SU-DHL-6 (cell line): ENCODE data around the gene SCAF1.

Experiments
- H2AFZ ChIP-seq: fragments of 200-600 bp; sonication (generic); 2 replicates; pipeline ENCODE4 v1.6.1; 2014; ENCODE audit warnings: low read depth, mild to moderate bottlenecking, moderate library complexity, mixed read lengths, antibody characterized with exemption, low read length; ENCODE audit not compliant: severe bottlenecking
- H3F3A ChIP-seq: fragments of 200-600 bp; shearing (Covaris generic); 2 replicates; pipeline ENCODE4 v1.6.0; 2016; ENCODE audit warnings: antibody characterized with exemption, mild to moderate bottlenecking; ENCODE audit not compliant: insufficient read depth
- H3K27ac ChIP-seq: fragments of 200-600 bp; sonication (generic); 2 replicates; pipeline ENCODE4 v1.5.1; 2016; ENCODE audit warnings: low read depth, mild to moderate bottlenecking, low read length, moderate library complexity, mixed read lengths
- H3K27me3 ChIP-seq: fragments of 200-600 bp; sonication (generic), shearing (Covaris generic); 2 replicates; pipeline ENCODE4 v1.6.0; 2014; ENCODE audit warnings: mild to moderate bottlenecking, low read length
- H3K36me3 ChIP-seq: fragments of 200-600 bp; sonication (generic); 2 replicates; pipeline ENCODE4 v1.6.1; 2014; ENCODE audit warnings: mild to moderate bottlenecking, low read length, mixed read lengths
- H3K4me2 ChIP-seq: fragments of 300-600, 200-600 bp; shearing (Covaris generic), sonication (generic); 2 replicates; pipeline ENCODE4 v1.6.0; 2014; ENCODE audit warnings: low read length, low read depth, mild to moderate bottlenecking; ENCODE audit not compliant: poor library complexity, severe bottlenecking
- H3K4me3 ChIP-seq: fragments of 200-600 bp; sonication (generic); 2 replicates; pipeline ENCODE4 v1.5.1; 2014; ENCODE audit warnings: antibody characterized with exemption, low read length, mild to moderate bottlenecking, mixed read lengths; ENCODE audit not compliant: insufficient read depth, poor library complexity, severe bottlenecking
- H3K79me2 ChIP-seq: fragments of 200-600 bp; sonication (generic); 2 replicates; pipeline ENCODE4 v1.6.1; 2014; ENCODE audit warnings: mild to moderate bottlenecking, low read length, moderate library complexity; ENCODE audit not compliant: insufficient read depth
- H3K9ac ChIP-seq: fragments of 200-600 bp; sonication (generic); 2 replicates; pipeline ENCODE4 v1.7.0; 2014; ENCODE audit warnings: mild to moderate bottlenecking, low read length
- H3K9me2 ChIP-seq: fragments of 200-600 bp; sonication (generic); replicated peaks from 2 replicates; pipeline ENCODE4 v1.6.1; 2014; ENCODE audit warnings: low read length; ENCODE audit not compliant: insufficient read depth
- H3K9me3 ChIP-seq: fragments of 200-600 bp; sonication (generic); 2 replicates; pipeline ENCODE4 v1.6.1; 2014; ENCODE audit warnings: low read length, mixed read lengths; ENCODE audit not compliant: insufficient read depth
- H4K20me1 ChIP-seq: fragments of 200-600 bp; sonication (generic); 2 replicates; pipeline ENCODE4 v1.6.1; 2014; ENCODE audit warnings: low read depth, mild to moderate bottlenecking, antibody characterized with exemption, low read length, moderate library complexity, mixed read lengths
- EZH2phosphoT487 ChIP-seq: fragments of 200-600 bp; sonication (generic), shearing (Covaris generic); conservative IDR thresholded peaks from 2 replicates; pipeline ENCODE4 v1.6.1; 2018; ENCODE audit warnings: mild to moderate bottlenecking, antibody characterized with exemption, low read length, moderate library complexity, mixed read lengths
- TF ChIP-seq, protein P1 (sequence below): fragments of 200-600 bp; sonication (generic); IDR thresholded peaks from one replicate; pipeline ENCODE4 v1.5.1; 2017; ENCODE audit warnings: antibody characterized with exemption, mild to moderate bottlenecking, low read length, moderate library complexity; ENCODE audit not compliant: insufficient read depth, poor library complexity, severe bottlenecking

Gene SCAF1

DNA sequence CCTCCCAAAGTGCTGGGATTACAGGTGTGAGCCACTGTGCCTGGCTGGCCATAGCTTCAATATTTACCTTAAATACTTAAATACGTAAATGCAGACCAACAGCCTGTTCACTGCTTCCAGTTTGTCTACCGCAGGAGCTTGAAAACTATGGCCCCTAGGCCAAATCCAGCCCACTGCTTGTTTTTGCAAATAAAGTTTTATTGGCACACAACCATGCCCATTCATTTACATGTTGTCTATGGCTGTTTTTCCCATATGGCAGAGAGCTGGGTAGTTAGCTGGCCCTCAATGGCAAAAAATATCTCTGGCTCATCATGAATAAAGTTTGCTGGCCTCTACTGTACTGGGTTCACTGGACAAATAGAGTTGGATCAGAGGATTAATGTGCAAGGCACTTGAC, 39.2 kb upstream of the SCAF1 start:
- Histone ChIP-seq H3K9ac (no peak overlapping the region), H3K9me3 (no peaks in the 10 kb centered on the region), H3K36me3 (no peaks in the 10 kb centered on the region), H3K79me2 (peaks cover 41% of the 10 kb centered on the region; the same call in 1 of the 2 replicates), H3F3A (no peaks in the 10 kb centered on the region), H3K27ac (no peak overlapping the region), H3K9me2 (no peaks in the 10 kb centered on the region), H3K27me3 (no peaks in the 10 kb centered on the region), H4K20me1 (no peaks in the 10 kb centered on the region), H3K4me3 (no peak overlapping the region), H2AFZ (no peak overlapping the region), H3K4me2 (no peak overlapping the region)
- no peak for TF ChIP-seq EZH2phosphoT487
- TF ChIP-seq, protein P1, sequence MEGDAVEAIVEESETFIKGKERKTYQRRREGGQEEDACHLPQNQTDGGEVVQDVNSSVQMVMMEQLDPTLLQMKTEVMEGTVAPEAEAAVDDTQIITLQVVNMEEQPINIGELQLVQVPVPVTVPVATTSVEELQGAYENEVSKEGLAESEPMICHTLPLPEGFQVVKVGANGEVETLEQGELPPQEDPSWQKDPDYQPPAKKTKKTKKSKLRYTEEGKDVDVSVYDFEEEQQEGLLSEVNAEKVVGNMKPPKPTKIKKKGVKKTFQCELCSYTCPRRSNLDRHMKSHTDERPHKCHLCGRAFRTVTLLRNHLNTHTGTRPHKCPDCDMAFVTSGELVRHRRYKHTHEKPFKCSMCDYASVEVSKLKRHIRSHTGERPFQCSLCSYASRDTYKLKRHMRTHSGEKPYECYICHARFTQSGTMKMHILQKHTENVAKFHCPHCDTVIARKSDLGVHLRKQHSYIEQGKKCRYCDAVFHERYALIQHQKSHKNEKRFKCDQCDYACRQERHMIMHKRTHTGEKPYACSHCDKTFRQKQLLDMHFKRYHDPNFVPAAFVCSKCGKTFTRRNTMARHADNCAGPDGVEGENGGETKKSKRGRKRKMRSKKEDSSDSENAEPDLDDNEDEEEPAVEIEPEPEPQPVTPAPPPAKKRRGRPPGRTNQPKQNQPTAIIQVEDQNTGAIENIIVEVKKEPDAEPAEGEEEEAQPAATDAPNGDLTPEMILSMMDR: no peak

DNA sequence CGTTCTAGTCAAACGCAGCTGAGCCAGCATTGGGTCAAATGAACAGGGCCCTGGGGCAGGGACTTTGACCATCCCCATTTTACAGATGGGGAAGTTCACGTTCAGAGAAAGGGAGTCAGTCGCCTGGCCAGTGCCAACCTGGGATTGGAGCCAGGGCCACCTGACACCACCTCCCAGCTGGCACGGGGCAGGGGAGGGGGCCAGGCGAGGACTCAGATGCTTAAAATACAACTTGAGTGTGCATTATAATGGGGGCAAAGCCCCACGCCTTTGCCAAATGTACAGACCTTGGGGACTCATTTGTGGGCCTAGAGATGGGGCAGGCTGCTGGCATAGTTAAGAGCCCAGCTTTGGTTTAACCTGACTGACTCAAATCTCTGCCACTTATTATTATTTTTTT, 36.4 kb upstream of the SCAF1 start:
- Histone ChIP-seq H3K9me3 (no peaks in the 10 kb centered on the region), H4K20me1 (no peaks in the 10 kb centered on the region), H3K4me2 (no peak overlapping the region), H3K9ac (no peak overlapping the region), H3K27me3 (no peaks in the 10 kb centered on the region), H3K79me2 (peaks cover 48% of the 10 kb centered on the region), H3F3A (no peaks in the 10 kb centered on the region), H2AFZ (no peak overlapping the region), H3K36me3 (no peaks in the 10 kb centered on the region), H3K4me3 (no peak overlapping the region), H3K9me2 (no peaks in the 10 kb centered on the region), H3K27ac (no peak overlapping the region)
- TF ChIP-seq, protein P1: no peak
- no peak for TF ChIP-seq EZH2phosphoT487

DNA sequence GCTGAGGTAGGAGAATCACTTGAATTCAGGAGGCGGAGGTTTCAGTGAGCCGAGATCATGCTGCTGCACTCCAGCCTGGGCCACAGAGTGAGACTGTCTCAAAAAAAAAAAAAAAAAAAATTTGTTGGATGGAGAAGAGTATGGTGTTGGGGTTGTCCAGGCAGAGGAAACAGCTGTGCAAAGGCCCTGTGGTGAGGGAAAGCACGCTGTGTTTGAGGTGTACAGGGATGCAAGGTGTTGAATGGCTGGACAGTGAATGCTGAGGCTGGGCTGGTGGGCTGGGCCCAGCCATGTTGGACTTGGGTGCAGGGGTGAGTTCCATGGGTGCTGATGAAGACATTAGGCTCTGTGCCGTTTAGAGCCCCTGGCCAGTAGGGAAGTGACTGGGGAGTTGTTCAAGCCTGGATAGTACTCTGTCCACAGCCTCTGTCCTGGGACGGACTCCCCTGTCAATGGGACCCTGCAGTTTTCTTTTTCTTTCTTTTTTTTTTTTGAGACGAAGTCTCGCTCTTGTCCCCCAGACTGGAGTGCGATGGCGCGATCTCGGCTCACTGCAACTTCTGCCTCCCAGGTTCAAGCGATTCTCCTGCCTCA, 32.4 kb upstream of the SCAF1 start:
- Histone ChIP-seq H3K27me3 (no peaks in the 10 kb centered on the region), H3K36me3 (no peaks in the 10 kb centered on the region), H3K9ac (no peak overlapping the region), H3K9me3 (no peaks in the 10 kb centered on the region), H3K4me2 (no peak overlapping the region), H3K4me3 (no peak overlapping the region), H2AFZ (no peak overlapping the region), H3F3A (no peaks in the 10 kb centered on the region), H3K79me2 (peaks cover 36% of the 10 kb centered on the region), H4K20me1 (no peaks in the 10 kb centered on the region), H3K27ac (no peak overlapping the region), H3K9me2 (no peaks in the 10 kb centered on the region)
- TF ChIP-seq EZH2phosphoT487: no peak
- TF ChIP-seq, protein P1: no peak

DNA sequence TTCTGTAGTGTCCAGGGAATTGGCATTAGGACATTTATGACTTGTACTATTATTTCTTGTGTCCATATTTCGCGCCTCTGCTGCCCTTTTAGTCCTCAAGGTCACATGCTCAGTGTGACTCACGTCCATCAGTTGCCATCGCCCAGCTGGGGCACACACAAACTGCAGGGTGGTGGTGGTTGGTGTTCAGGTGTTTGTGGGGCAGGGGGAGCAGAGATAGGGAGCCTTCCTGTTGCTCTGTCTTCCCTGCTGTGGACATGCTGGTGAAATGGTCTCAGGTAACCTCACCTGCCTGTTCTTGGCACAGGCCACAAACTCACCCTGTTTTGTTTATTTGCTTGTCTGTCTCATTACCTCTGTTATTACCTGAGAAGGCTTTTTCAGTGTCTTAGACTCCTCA, 28.6 kb upstream of the SCAF1 start:
- H3K4me3 ChIP-seq: no peak overlapping the region
- H3K9ac ChIP-seq: no peak overlapping the region
- H3F3A ChIP-seq: no peaks in the 10 kb centered on the region
- no peaks in the 10 kb centered on the region for H3K36me3 ChIP-seq
- no peak for TF ChIP-seq EZH2phosphoT487
- TF ChIP-seq, protein P1: no peak
- H3K9me2 ChIP-seq: no peaks in the 10 kb centered on the region
- H4K20me1 ChIP-seq: no peaks in the 10 kb centered on the region
- no peaks in the 10 kb centered on the region for H3K27me3 ChIP-seq
- no peak overlapping the region for H3K27ac ChIP-seq
- no peak overlapping the region for H3K4me2 ChIP-seq
- no peaks in the 10 kb centered on the region for H3K9me3 ChIP-seq
- H2AFZ ChIP-seq: no peak overlapping the region
- H3K79me2 ChIP-seq: peaks cover 18% of the 10 kb centered on the region
